ENCODE data around the gene C10orf95. TPM values are rescaled to one million over a fixed set of nuclear protein-coding genes. Genes with fewer than 3 reads are reported as not detected.
"Not testable (repeated sequence)": the region's sequence is repeated elsewhere in the genome, so short reads cannot be mapped to it uniquely, and the experiment has no call there.

Gene C10orf95
- total and polyA plus RNA-seq, 9 donors, result 0.14 to 0.41 (median 0.27) TPM; not detected in 2

DNA sequence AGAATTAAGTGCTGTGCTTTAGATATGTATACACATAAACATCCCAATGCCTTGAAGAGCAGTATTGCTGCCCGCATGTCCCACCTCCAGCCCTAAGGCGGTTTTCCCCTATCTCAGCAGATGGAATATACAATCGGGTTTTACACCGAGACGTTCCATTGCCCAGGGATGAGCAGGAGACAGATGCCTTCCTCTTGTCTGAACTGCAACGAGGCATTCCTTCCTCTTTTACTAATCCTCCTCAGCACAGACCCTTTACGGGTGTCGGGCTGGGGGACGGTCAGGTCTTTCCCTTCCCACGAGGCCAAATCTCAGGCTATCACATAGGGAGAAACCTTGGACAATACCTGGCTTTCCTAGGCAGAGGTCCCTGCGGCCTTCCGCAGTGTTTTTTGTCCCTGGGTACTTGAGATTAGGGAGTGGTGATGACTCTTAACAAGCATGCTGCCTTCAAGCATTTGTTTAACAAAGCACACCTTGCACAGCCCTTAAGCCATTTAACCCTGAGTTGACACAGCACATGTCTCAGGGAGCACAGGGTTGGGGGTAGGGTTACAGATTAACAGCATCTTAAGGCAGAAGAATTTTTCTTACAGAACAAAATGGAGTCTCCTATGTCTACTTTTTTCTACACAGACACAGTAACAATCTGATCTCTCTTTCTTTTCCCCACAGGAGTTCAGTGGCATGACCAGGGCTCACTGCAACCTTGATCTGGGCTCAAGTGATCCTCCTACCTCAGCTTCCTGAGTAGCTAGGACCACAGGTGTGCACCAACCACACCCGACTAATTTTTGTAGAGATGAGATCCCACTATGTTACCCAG is 3.5 kb upstream of the C10orf95 start:
- WGBS (ENCODE audit: insufficient coverage), result 70% methylated on average over 2 of the region's 13 CpGs
- not testable (repeated sequence) for H3K36me3 ChIP-seq (ENCODE audit: control insufficient read depth, insufficient read depth, low read length); H3K4me3 ChIP-seq (ENCODE audit: low read length); H3K27me3 ChIP-seq (ENCODE audit: control insufficient read depth, insufficient read depth, low read length); DNase-seq; H3K9me3 ChIP-seq (replicated peaks; ENCODE audit: control insufficient read depth, low read depth, low read length); H3K27ac ChIP-seq (ENCODE audit: low read length)
- H3K4me1 ChIP-seq (ENCODE audit: control insufficient read depth, insufficient read depth, low read length), result peaks cover 19% of the 10 kb centered on the region

DNA sequence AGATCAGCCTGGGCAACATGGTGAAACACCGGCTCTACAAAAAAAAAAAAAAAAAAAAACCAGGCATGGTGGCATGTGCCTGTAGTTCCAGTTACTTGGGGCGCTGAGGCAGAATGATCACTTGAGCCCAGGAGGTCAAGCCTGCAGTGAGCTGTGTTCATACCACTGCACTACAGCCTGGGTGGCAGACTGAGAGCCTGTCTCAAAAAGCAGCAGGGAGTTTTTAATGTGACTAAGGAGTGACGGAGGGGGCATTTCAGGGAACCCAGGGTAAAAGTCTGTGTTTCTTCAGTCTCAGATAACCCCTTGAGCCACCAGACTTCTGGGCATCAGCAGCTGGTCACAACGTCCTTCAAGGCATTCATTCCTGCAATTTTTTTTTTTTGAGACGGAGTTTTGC is 2.2 kb upstream of the C10orf95 start:
- Histone ChIP-seq H3K36me3 (ENCODE audit: control insufficient read depth, insufficient read depth, low read length) (no peaks in the 10 kb centered on the region), H3K9me3 (replicated peaks; ENCODE audit: control insufficient read depth, low read depth, low read length) (no peaks in the 10 kb centered on the region), H3K4me1 (ENCODE audit: control insufficient read depth, insufficient read depth, low read length) (peaks cover 26% of the 10 kb centered on the region), H3K27ac (ENCODE audit: low read length) (peak overlapping the region; percentile 55), H3K4me3 (ENCODE audit: low read length) (no peak overlapping the region), H3K27me3 (ENCODE audit: control insufficient read depth, insufficient read depth, low read length) (no peaks in the 10 kb centered on the region)
- WGBS (ENCODE audit: insufficient coverage), result 80% methylated on average over 5 of the region's 5 CpGs
- no peak for DNase-seq

DNA sequence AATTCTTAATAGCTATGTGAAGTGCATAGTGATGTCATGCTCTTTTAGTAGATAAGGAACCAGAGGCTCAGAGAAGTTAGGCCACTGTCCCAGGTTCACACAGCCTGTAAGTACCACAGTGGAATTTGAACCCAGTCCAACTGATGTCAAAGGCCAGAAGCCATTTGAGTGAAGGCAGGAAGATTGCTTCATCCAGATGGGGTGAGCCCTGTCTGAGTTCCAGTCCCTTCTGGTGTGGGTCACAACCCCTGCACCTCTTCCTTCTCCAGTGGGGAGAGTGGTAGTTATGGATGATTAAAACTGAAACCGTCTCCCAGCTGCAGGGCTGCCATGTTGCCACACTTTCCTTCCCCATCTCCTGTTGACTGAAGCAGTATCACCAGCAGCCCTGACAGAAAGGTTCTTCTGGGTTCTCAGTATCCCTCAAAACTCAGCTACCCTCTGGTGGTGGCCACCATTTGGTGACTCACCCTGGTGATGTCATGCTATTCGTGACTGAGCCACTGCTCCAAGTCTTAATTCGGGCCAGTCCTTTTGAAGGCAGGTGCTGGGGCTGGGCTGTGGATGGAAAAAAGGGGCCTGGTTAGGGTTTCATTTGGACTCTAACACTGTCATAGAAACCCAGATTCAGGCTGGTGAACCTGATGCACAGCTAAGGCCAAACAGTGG is 1.5 kb upstream of the C10orf95 start:
- Histone ChIP-seq H3K9me3 (replicated peaks; ENCODE audit: control insufficient read depth, low read depth, low read length) (no peaks in the 10 kb centered on the region), H3K27ac (ENCODE audit: low read length) (peak overlapping the region; percentile 55), H3K4me1 (ENCODE audit: control insufficient read depth, insufficient read depth, low read length) (peaks cover 26% of the 10 kb centered on the region), H3K36me3 (ENCODE audit: control insufficient read depth, insufficient read depth, low read length) (no peaks in the 10 kb centered on the region), H3K27me3 (ENCODE audit: control insufficient read depth, insufficient read depth, low read length) (no peaks in the 10 kb centered on the region), H3K4me3 (ENCODE audit: low read length) (no peak overlapping the region)
- peak; percentile 54 for DNase-seq
- WGBS (ENCODE audit: insufficient coverage), result 13% methylated on average over 2 of the region's 3 CpGs

DNA sequence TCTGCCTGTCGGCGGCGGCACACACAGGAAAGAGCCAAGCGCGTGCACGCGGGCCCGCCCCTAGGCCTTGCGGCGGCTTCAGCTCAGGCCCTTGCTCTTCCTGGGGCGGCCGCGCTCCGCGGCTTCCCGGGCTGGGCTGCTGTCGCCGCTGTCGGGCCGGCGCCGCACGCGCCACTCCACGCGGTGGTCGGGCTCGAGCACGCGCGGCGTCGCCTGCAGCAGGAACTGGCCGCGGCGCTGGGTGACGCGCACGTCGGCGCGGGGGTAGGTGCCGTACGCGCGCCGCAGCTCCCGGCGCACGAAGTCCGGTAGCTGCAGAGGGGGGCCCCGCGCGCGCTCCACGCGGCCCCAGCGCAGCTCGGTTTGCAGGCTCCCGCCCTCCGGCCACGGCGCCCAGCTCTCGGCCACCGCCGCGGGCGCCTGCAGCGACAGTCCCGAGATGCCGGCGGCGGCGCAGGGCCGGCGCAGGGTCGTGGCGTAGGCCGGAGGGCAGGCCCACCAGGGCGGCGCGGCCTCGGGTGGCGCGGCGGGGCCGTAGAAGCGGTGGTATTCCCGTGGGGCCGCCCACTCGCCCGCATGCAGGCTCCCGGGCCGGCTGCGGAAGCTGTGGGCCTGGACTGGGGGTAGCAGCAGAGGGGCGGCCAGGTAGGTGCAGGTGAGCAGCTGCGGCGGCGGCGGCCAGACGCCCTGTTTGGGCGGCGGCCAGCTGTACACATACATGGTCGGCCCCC is 804 bp downstream of the C10orf95 start:
- peak; percentile 93 for DNase-seq
- Histone ChIP-seq H3K4me1 (ENCODE audit: control insufficient read depth, insufficient read depth, low read length) (peaks cover 26% of the 10 kb centered on the region), H3K27ac (ENCODE audit: low read length) (peak overlapping the region; percentile 69), H3K27me3 (ENCODE audit: control insufficient read depth, insufficient read depth, low read length) (no peaks in the 10 kb centered on the region), H3K9me3 (replicated peaks; ENCODE audit: control insufficient read depth, low read depth, low read length) (no peaks in the 10 kb centered on the region), H3K36me3 (ENCODE audit: control insufficient read depth, insufficient read depth, low read length) (no peaks in the 10 kb centered on the region), H3K4me3 (ENCODE audit: low read length) (peak overlapping the region; percentile 72)
- WGBS (ENCODE audit: insufficient coverage), result under 1% methylated on average over 104 of the region's 104 CpGs

DNA sequence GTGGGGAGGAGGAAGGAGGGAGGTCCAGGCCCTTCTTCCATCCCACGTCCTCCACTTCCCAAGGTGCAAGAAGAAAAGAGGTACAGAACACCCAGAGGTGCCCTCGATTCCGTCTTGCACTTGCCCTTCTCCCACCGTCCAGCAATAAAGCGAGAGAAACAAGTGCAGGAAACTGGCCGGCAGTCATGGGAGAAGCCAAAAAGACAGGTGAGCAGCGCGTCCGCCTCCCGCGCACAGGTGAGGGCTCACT is 1.3 kb downstream of the C10orf95 start:
- Histone ChIP-seq H3K27me3 (ENCODE audit: control insufficient read depth, insufficient read depth, low read length) (no peaks in the 10 kb centered on the region), H3K4me3 (ENCODE audit: low read length) (peak overlapping the region; percentile 72), H3K9me3 (replicated peaks; ENCODE audit: control insufficient read depth, low read depth, low read length) (no peaks in the 10 kb centered on the region), H3K4me1 (ENCODE audit: control insufficient read depth, insufficient read depth, low read length) (peaks cover 26% of the 10 kb centered on the region), H3K36me3 (ENCODE audit: control insufficient read depth, insufficient read depth, low read length) (no peaks in the 10 kb centered on the region), H3K27ac (ENCODE audit: low read length) (peak overlapping the region; percentile 69)
- WGBS (ENCODE audit: insufficient coverage), result 0% methylated on average over 10 of the region's 11 CpGs
- DNase-seq, result no peak

DNA sequence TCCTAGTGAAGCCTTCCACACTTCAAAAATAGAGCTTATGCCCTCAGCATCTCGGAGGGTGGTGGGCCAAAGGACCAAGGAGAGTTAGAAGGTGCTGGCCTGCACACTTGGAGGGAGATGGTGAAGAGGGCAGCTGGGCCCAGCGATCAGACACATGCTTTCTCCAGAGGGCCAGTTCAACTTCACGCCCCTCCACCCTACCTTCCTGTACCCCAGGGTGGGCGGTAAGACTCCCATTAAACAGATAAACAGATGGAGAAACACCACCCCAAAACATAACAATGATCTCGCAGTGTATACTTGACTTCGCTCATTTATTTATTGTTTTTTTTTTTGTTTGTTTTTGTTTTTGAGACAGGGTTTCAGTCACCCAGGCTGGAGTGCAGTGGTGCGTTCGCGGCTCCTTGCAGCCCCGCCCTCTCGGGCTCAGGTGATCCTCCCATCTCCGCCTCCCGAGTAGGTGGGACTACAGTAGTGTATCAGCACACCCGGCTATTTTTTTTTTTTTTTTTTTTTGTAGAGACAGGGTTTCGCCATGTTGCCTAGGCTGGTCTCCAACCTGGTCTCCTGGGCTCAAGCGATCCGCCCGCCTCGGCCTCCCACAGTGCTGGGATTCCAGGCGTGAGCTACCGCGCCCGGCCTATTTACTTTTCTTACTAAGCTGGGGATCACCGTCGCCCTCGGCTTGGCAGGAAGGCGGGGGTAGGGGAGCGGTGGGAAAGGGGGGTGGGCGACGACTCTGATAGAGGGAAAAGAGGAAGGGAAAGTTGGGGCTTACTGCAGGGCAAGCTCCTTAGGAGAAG is 1.8 kb downstream of the C10orf95 start:
- Histone ChIP-seq H3K4me1 (ENCODE audit: control insufficient read depth, insufficient read depth, low read length) (peaks cover 26% of the 10 kb centered on the region), H3K4me3 (ENCODE audit: low read length) (peak overlapping the region; percentile 72), H3K27me3 (ENCODE audit: control insufficient read depth, insufficient read depth, low read length) (no peaks in the 10 kb centered on the region), H3K9me3 (replicated peaks; ENCODE audit: control insufficient read depth, low read depth, low read length) (no peaks in the 10 kb centered on the region), H3K27ac (ENCODE audit: low read length) (no peak overlapping the region), H3K36me3 (ENCODE audit: control insufficient read depth, insufficient read depth, low read length) (no peaks in the 10 kb centered on the region)
- 0% methylated on average over 5 of the region's 30 CpGs for WGBS (ENCODE audit: insufficient coverage)
- DNase-seq, result peak; percentile 59

DNA sequence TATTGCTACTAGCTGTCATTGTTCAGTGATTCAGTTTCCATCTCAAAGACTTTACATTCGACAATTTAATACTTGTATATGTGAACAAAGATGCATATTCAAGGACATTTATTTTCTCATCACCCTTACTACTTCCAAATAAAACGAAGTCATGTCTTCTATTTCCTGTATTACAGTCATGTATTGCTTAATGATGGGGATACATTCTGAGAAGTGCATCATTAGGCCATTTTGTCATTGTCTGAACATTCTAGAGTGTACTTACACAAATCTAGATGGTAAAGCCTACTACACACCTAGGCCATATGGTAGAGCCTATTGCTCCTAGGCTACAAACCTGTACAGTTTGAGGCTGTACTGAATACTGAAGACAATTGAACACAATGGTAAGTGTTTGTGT is 6.5 kb downstream of the C10orf95 start:
- WGBS (ENCODE audit: insufficient coverage), result no CpG with 5 or more reads among the region's 2 CpGs
- DNase-seq, result no peak
- H3K4me3 ChIP-seq (ENCODE audit: low read length), result no peak overlapping the region
- H3K27me3 ChIP-seq (ENCODE audit: control insufficient read depth, insufficient read depth, low read length), result peaks cover 3% of the 10 kb centered on the region
- no peak overlapping the region for H3K27ac ChIP-seq (ENCODE audit: low read length)
- H3K4me1 ChIP-seq (ENCODE audit: control insufficient read depth, insufficient read depth, low read length), result peaks cover 7% of the 10 kb centered on the region
- H3K9me3 ChIP-seq (replicated peaks; ENCODE audit: control insufficient read depth, low read depth, low read length), result no peaks in the 10 kb centered on the region
- no peaks in the 10 kb centered on the region for H3K36me3 ChIP-seq (ENCODE audit: control insufficient read depth, insufficient read depth, low read length)

DNA sequence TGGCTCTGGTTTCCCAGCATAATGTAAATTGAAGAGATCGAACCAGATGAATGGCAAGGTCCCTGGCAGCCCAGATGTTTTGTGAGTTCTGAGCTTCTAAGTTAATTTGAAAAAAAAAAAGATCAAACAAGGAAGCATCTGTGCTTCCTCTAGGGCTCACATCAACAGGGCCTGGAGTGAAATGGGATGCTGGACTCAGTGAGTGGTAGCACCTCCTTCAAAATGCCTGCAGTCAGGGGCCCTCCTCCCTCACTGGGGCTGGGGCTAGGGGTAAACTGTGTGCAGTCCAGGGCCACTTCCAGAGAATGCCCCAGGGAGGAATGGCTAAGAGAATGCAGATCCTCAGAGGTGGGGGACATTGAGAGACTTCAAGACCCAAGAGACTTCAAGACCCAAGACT is 13.0 kb downstream of the C10orf95 start:
- DNase-seq, result no peak
- no CpG with 5 or more reads among the region's 1 CpG for WGBS (ENCODE audit: insufficient coverage)
- Histone ChIP-seq H3K4me3 (ENCODE audit: low read length) (no peak overlapping the region), H3K9me3 (replicated peaks; ENCODE audit: control insufficient read depth, low read depth, low read length) (no peaks in the 10 kb centered on the region), H3K36me3 (ENCODE audit: control insufficient read depth, insufficient read depth, low read length) (no peaks in the 10 kb centered on the region), H3K27ac (ENCODE audit: low read length) (no peak overlapping the region), H3K4me1 (ENCODE audit: control insufficient read depth, insufficient read depth, low read length) (peaks cover 20% of the 10 kb centered on the region), H3K27me3 (ENCODE audit: control insufficient read depth, insufficient read depth, low read length) (peaks cover 17% of the 10 kb centered on the region)

DNA sequence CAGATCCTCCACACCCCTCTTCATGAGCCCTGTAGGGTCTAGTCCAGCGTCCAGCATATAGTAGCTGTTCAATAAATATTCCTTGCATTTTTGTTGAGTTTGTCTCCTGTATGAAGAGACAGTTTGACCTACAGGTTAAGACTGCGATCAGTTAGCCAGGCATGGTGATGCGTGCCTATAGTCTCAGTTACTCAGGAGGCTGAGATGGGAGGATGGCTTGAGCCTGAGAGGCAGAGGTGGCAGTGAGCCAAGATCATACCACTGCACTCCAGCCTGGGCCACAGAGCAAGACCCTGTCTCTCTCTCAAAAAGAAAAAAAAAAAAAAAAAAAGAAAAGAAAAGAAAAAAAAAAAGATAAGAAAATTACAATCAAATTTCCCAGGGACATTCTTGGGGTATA is 13.8 kb downstream of the C10orf95 start:
- no peaks in the 10 kb centered on the region for H3K36me3 ChIP-seq (ENCODE audit: control insufficient read depth, insufficient read depth, low read length)
- no peak overlapping the region for H3K27ac ChIP-seq (ENCODE audit: low read length)
- no peak for DNase-seq
- H3K4me1 ChIP-seq (ENCODE audit: control insufficient read depth, insufficient read depth, low read length), result peaks cover 20% of the 10 kb centered on the region
- 93% methylated on average over 2 of the region's 3 CpGs for WGBS (ENCODE audit: insufficient coverage)
- peaks cover 18% of the 10 kb centered on the region for H3K27me3 ChIP-seq (ENCODE audit: control insufficient read depth, insufficient read depth, low read length)
- no peak overlapping the region for H3K4me3 ChIP-seq (ENCODE audit: low read length)
- H3K9me3 ChIP-seq (replicated peaks; ENCODE audit: control insufficient read depth, low read depth, low read length), result no peaks in the 10 kb centered on the region

DNA sequence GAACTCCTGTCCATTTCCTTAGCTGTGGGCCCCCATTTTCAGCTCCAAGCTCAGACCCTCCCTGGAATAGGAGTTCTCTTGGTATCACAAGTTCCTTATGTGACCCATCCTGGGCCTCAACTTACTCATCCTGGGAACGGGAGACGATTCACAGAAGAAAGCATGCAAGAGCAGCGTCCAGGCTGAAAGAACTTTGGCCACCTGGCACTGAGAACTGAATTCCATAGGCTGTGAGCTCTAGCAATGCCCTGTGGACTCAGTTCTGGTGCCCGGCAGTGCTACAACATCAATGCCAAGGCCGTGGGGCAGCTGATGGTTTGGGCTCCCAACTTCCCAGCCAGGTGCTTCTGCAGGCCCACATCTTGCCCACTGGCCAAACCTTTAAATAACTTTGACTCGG is 15.0 kb downstream of the C10orf95 start:
- Histone ChIP-seq H3K9me3 (replicated peaks; ENCODE audit: control insufficient read depth, low read depth, low read length) (no peaks in the 10 kb centered on the region), H3K4me3 (ENCODE audit: low read length) (no peak overlapping the region), H3K36me3 (ENCODE audit: control insufficient read depth, insufficient read depth, low read length) (no peaks in the 10 kb centered on the region), H3K27me3 (ENCODE audit: control insufficient read depth, insufficient read depth, low read length) (peaks cover 16% of the 10 kb centered on the region), H3K4me1 (ENCODE audit: control insufficient read depth, insufficient read depth, low read length) (peaks cover 26% of the 10 kb centered on the region), H3K27ac (ENCODE audit: low read length) (no peak overlapping the region)
- DNase-seq, result no peak
- 52% methylated on average over 6 of the region's 6 CpGs for WGBS (ENCODE audit: insufficient coverage)

Measured in muscle of leg (tissue), 11 donors.